CD14-positive monocyte (primary cell): ENCODE results near the gene ZNF558. TPM values are rescaled to one million over a fixed set of nuclear protein-coding genes. Genes with fewer than 3 reads are reported as not detected.

ENCODE experiments used
- DNase-seq, 3 donors: peaks; one replicate each; pipeline ENCODE4 v3.0.0-alpha.2; 2011 to 2022
- H2AFZ ChIP-seq: 2 replicates; pipeline ENCODE4 v1.6.0; 2012; ENCODE audit warnings: mild to moderate bottlenecking, low read depth, low read length, inconsistent platforms; ENCODE audit not compliant: insufficient read depth, poor library complexity, severe bottlenecking
- H3K27ac ChIP-seq, 2 donors: 1 replicate in 1 of 2; 2 replicates in 1 of 2; pipeline ENCODE4 v1.5.1; 2012 to 2013; ENCODE audit warnings: low read length in 2 of 2, control low read depth in 1 of 2, inconsistent platforms in 1 of 2, low read depth in 1 of 2, mild to moderate bottlenecking in 1 of 2
- H3K27me3 ChIP-seq, 2 donors: one replicate each; pipeline versions ENCODE4 v1.6.0 to v1.6.1; 2011 to 2013; ENCODE audit warnings: low read length in 2 of 2; ENCODE audit not compliant: control insufficient read depth in 2 of 2, insufficient read depth in 2 of 2
- H3K36me3 ChIP-seq, 2 donors: replicated peaks in 1 of 2; 1 replicate in 1 of 2; 2 replicates in 1 of 2; pipeline versions ENCODE4 v1.5.1 to v1.6.1; 2012 to 2013; ENCODE audit warnings: low read length in 2 of 2, control low read depth in 1 of 2, inconsistent platforms in 1 of 2, mild to moderate bottlenecking in 1 of 2; ENCODE audit not compliant: insufficient read depth in 2 of 2, control insufficient read depth in 1 of 2
- H3K4me1 ChIP-seq, 2 donors: 1 replicate in 1 of 2; 2 replicates in 1 of 2; pipeline versions ENCODE4 v1.5.1 to v1.6.1; 2012 to 2013; ENCODE audit warnings: low read length in 2 of 2, control low read depth in 1 of 2, inconsistent platforms in 1 of 2, mild to moderate bottlenecking in 1 of 2, moderate library complexity in 1 of 2; ENCODE audit not compliant: insufficient read depth in 2 of 2, control insufficient read depth in 1 of 2
- H3K4me2 ChIP-seq: replicated peaks from 2 replicates; pipeline ENCODE3; 2012; ENCODE audit warnings: low read length, moderate library complexity, mild to moderate bottlenecking; ENCODE audit not compliant: poor library complexity, severe bottlenecking; ENCODE audit errors: extremely low read depth
- H3K4me3 ChIP-seq, 3 experiments: fragments of 200-600 bp in 1 of 3; sonication (generic) in 1 of 3; replicated peaks in 1 of 3; 1 replicate in 2 of 3; 2 replicates in 1 of 3; pipeline ENCODE4 v1.5.1; 2011 to 2013; ENCODE audit warnings: low read length in 3 of 3, mild to moderate bottlenecking in 3 of 3, control low read depth in 2 of 3, low read depth in 2 of 3, inconsistent platforms in 1 of 3, moderate library complexity in 1 of 3
- H3K79me2 ChIP-seq: 2 replicates; pipeline ENCODE4 v1.6.0; 2012; ENCODE audit warnings: mild to moderate bottlenecking, control low read depth, inconsistent platforms, low read length, moderate library complexity; ENCODE audit not compliant: insufficient read depth
- H3K9ac ChIP-seq: 2 replicates; pipeline ENCODE4 v1.6.0; 2017; ENCODE audit warnings: low read length, mild to moderate bottlenecking; ENCODE audit not compliant: insufficient read depth, poor library complexity, severe bottlenecking
- H3K9me3 ChIP-seq, 2 donors: replicated peaks in 1 of 2; 1 replicate in 1 of 2; 2 replicates in 1 of 2; pipeline versions ENCODE4 v1.5.1 to v1.6.1; 2012 to 2013; ENCODE audit warnings: low read length in 2 of 2, control low read depth in 1 of 2; ENCODE audit not compliant: control insufficient read depth in 1 of 2, insufficient read depth in 1 of 2
- H4K20me1 ChIP-seq: 2 replicates; pipeline ENCODE4 v1.6.0; 2012; ENCODE audit warnings: mild to moderate bottlenecking, low read length, control low read depth, moderate library complexity; ENCODE audit not compliant: insufficient read depth
- H3K27ac Mint-ChIP-seq, 7 donors: one replicate each; pipeline ENCODE4 v1.8.0; 2020; ENCODE audit warnings: mild to moderate bottlenecking in 7 of 7, mixed read lengths in 7 of 7, moderate library complexity in 6 of 7, inconsistent platforms in 2 of 7
- H3K27me3 Mint-ChIP-seq, 3 donors: one replicate each; pipeline ENCODE4 v1.8.0; 2021 to 2022; ENCODE audit warnings: low read depth in 3 of 3, mild to moderate bottlenecking in 3 of 3, mixed read lengths in 3 of 3, moderate library complexity in 3 of 3, inconsistent platforms in 1 of 3
- H3K36me3 Mint-ChIP-seq, 2 donors: one replicate each; pipeline ENCODE4 v1.8.0; 2020; ENCODE audit warnings: mixed read lengths in 2 of 2, inconsistent platforms in 1 of 2, mild to moderate bottlenecking in 1 of 2
- H3K4me1 Mint-ChIP-seq: one replicate; pipeline ENCODE4 v1.8.0; 2020; ENCODE audit warnings: mild to moderate bottlenecking, mixed read lengths
- H3K4me3 Mint-ChIP-seq, 2 donors: one replicate each; pipeline ENCODE4 v1.8.0; 2020; ENCODE audit warnings: mild to moderate bottlenecking in 2 of 2, mixed read lengths in 2 of 2, moderate library complexity in 1 of 2
- H3K9me3 Mint-ChIP-seq, 7 donors: one replicate each; pipeline ENCODE4 v1.8.0; 2020 to 2022; ENCODE audit warnings: mixed read lengths in 7 of 7, mild to moderate bottlenecking in 6 of 7, moderate library complexity in 6 of 7, inconsistent platforms in 2 of 7
- CTCF ChIP-seq: fragments of 200-600 bp; IDR thresholded peaks from one replicate; pipeline ENCODE4 v1.8.0; 2022; ENCODE audit warnings: antibody characterized with exemption, mild to moderate bottlenecking
- WGBS: methylation state at CpG from one replicate; pipeline ENCODE4 v1.1.5; 2013; ENCODE audit warnings: missing lambda C conversion rate; ENCODE audit not compliant: insufficient coverage; 5-methylcytosine and 5-hydroxymethylcytosine counted together
- intact Hi-C, 2 donors: fragments of 100-400 bp; cut with micrococcal nuclease; formaldehyde crosslinking; loops; one replicate each; pipeline versions ENCODE4 v1.15.0 to v1.15.1; 2023
- polyA plus RNA-seq, 3 donors: library from polyadenylated mRNA; depleted of rRNA in 1 of 3; unstranded in 2 of 3; stranded (reverse) in 1 of 3; fragments of 300-500 nt in 2 of 3; fragments of >200 nt in 1 of 3; fragmentation: Illumina TruSeq in 2 of 3; gene quantifications; 1 replicate in 2 of 3; 2 replicates in 1 of 3; pipeline ENCODE4 v1.2.3, GENCODE V29; 2012 to 2021

Gene ZNF558
- polyA plus RNA-seq, 3 donors = 3.7 to 22.1 (median 5.6) TPM

- intact Hi-C loops = loop anchor here (2.0 to 10.0 kb wide), 6 partner anchors 247 to 1761 kb away; partner anchors contain the start of genes FBXL12 (in 1 of the 2), ZNF317 (in 1 of the 2) and ZNF559 (in 1 of the 2)
- H4K20me1 ChIP-seq = no peaks in the 10 kb centered on the region
- no peak for DNase-seq
- peak overlapping the region; percentile 87 for H3K4me2 ChIP-seq
- peak overlapping the region; percentile 92 for H3K9ac ChIP-seq
- peaks cover 0 to 22% (median 11%) of the 10 kb centered on the region in 7 donors for H3K9me3 Mint-ChIP-seq
- peaks cover 0 to 7% of the 10 kb centered on the region in 2 donors for H3K9me3 ChIP-seq
- peak overlapping the region; percentile 80 to 91 for H3K27ac ChIP-seq
- no peak for TF ChIP-seq CTCF
- H3K27ac Mint-ChIP-seq = peak overlapping the region; percentile 80 to 93 (median 88)
- H3K4me3 ChIP-seq = peak overlapping the region; percentile 65 to 92 (median 82)
- no peaks in the 10 kb centered on the region for H3K27me3 ChIP-seq
- 0% methylated on average over 13 of the region's 16 CpGs for WGBS
- H2AFZ ChIP-seq = peak overlapping the region; percentile 97
- H3K27me3 Mint-ChIP-seq = peaks cover 2 to 3% (median 2%) of the 10 kb centered on the region in 3 donors
- H3K36me3 Mint-ChIP-seq = peaks cover 13 to 21% of the 10 kb centered on the region in 2 donors
- H3K4me1 ChIP-seq = peaks cover 11 to 18% of the 10 kb centered on the region in 2 donors
- H3K79me2 ChIP-seq = no peaks in the 10 kb centered on the region
- H3K36me3 ChIP-seq = peaks cover 0 to 4% of the 10 kb centered on the region in 2 donors
- peak overlapping the region; percentile 85 to 91 for H3K4me3 Mint-ChIP-seq
- H3K4me1 Mint-ChIP-seq = peaks cover 16% of the 10 kb centered on the region
Measured at GRCh38 chr19:8831832-8832131, 322 bp downstream of the ZNF558 start.

GRCh38 chr19:8831373-8831772 is 731 bp downstream of the ZNF558 start:
- Histone ChIP-seq H3K9me3 (peaks cover 0 to 7% of the 10 kb centered on the region in 2 donors), H3K36me3 (peaks cover 0 to 4% of the 10 kb centered on the region in 2 donors), H3K79me2 (no peaks in the 10 kb centered on the region), H4K20me1 (no peaks in the 10 kb centered on the region), H3K4me1 (peaks cover 11 to 18% of the 10 kb centered on the region in 2 donors), H2AFZ (peak overlapping the region; percentile 97), H3K27me3 (no peaks in the 10 kb centered on the region), H3K27ac (peak overlapping the region; percentile 80 to 91), H3K9ac (peak overlapping the region; percentile 92), H3K4me3 (peak overlapping the region; percentile 65 to 92 (median 82)), H3K4me2 (peak overlapping the region; percentile 87)
- H3K27ac Mint-ChIP-seq = peak overlapping the region in 6 of 7 donors; percentile 86 to 93 (median 88)
- peak overlapping the region; percentile 85 to 91 for H3K4me3 Mint-ChIP-seq
- no peak for TF ChIP-seq CTCF
- intact Hi-C loops = loop anchor here (5.0 to 10.0 kb wide), 5 partner anchors 247 to 1761 kb away; partner anchors contain the start of genes ZNF317 (in 1 of the 2) and ZNF559 (in 1 of the 2)
- H3K27me3 Mint-ChIP-seq = peaks cover 2 to 3% (median 2%) of the 10 kb centered on the region in 3 donors
- peaks cover 13 to 25% of the 10 kb centered on the region in 2 donors for H3K36me3 Mint-ChIP-seq
- peaks cover 16% of the 10 kb centered on the region for H3K4me1 Mint-ChIP-seq
- 60% methylated on average over 1 of the region's 6 CpGs for WGBS
- peaks cover 0 to 22% (median 13%) of the 10 kb centered on the region in 7 donors for H3K9me3 Mint-ChIP-seq
- no peak for DNase-seq
